Myocyte (in vitro differentiated cells): Measurements from ENCODE around the gene IL10RA. TPM values are rescaled to one million over a fixed set of nuclear protein-coding genes. Genes with fewer than 3 reads are reported as not detected.

Source experiments
- DNase-seq: peaks from one replicate; pipeline ENCODE4 v3.0.0-alpha.2; 2012; ENCODE audit warnings: low read depth
- total RNA-seq: library from RNA; depleted of rRNA; stranded (reverse); fragments of >200 nt; gene quantifications from 2 replicates; pipeline ENCODE4 v1.2.3, GENCODE V29; 2014

Gene IL10RA
- total RNA-seq, 1 donor from 2014 or later = not detected

DNA sequence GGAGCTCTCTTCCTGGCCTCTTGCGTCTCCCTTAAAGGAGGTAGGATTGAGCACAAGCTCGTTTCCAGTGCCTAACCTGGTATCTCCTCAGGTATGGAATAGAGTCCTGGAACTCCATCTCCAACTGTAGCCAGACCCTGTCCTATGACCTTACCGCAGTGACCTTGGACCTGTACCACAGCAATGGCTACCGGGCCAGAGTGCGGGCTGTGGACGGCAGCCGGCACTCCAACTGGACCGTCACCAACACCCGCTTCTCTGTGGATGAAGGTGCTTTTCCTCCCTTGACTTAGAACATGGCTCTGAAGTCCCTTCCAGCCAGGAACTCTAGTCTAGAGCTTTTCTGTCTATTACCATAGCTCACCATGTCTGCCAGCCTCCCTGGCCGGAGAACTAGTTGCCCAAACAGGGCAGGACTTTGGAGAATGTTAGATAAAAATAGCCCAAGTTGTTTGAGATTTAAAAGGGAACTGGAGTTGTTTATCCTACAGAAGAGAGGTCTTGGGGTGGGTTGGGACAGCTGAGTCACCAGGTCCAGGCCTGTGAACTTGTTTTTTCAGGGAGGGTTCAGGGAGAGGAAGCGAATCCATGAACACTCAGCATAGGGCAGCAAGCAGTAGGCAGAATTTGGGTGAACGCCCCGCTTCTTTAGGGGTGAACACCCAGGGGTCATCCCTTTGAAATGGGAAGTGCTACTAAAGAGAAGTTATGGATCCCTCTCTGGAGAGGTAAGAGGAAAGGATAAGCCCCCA lies 3.3 kb downstream of the IL10RA start:
- DNase-seq = no peak

DNA sequence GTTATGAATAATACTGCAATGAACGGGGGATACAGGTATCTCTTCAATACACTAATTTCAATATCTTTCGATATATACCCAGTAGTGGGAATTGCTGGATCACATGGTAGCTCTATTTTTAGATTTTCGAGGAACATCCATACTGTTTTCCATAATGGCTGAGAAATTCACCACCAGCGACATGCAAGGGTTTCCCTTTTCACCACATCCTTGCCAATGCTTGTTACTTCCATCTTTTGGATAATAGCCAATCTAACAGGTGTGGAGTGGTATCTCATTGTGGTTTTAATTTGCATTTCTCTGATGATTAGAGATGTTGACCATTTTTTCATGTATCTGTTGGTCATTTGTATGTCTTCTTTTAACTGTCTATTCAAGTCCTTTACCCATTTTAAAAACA lies 5.9 kb downstream of the IL10RA start:
- DNase-seq = no peak

DNA sequence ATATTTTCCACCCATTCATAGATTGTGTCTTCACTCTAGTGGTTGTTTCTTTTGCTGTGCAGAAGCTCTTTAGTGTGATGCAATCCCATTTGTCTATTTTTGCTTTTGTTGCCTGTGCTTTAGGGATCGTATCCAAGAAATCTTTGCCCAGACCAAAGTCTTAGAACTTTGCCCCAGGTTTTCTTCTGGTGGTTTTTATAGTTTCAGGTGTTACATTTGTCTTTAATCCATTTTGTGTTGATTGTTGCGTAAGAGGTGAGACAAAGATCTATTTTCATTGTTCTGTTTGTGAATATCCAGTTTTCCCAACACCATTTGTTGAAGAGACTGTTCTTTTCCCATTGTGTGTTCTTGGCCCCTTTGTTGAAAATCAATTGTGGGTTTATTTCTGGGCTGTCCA lies 6.4 kb downstream of the IL10RA start:
- no peak for DNase-seq

DNA sequence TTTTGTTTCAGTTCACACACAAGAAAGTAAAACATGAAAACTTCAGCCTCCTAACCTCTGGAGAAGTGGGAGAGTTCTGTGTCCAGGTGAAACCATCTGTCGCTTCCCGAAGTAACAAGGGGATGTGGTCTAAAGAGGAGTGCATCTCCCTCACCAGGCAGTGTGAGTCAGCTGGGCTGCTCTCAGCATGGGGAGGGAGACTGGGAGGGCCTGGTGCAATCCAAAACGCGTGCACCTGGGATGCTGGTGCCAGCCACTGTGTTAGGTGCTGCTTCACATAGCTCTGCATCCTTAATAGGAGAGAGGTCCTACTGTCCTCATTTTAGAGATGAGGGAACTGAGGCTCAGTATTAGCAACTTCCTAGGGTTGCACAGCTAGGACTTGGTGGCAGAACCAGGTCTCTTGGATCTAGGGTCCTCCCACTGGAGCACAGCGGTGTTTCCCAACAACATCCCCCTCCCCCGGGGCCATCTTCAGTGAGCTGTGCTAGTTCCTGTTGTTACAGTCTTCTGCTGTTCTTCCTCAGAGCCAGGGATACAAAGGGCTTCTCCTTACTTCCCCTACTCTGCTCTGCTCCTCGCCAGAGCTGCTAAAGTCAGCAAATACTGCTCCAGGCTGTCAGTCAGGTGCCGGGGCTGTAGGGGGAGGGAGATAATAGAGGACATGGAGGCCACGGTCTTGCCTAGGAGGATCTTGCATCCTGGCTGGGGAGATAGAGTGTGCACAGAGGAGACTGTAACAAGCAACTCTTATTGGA lies 8.0 kb downstream of the IL10RA start:
- no peak for DNase-seq

DNA sequence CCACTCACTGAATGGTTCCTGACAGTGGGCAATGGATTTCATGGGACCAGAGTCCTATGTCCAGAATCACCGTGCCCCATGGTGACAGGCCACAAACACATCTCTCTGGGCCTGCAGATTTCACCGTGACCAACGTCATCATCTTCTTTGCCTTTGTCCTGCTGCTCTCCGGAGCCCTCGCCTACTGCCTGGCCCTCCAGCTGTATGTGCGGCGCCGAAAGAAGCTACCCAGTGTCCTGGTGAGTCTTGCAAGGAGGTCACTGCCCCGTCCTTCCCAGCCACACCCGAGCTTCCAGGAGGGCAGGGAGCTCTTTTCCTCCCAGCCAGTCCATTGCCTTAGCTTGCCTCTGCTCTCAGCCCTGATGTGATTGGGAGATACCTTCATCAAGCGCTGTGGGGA lies 9.3 kb downstream of the IL10RA start:
- no peak for DNase-seq

DNA sequence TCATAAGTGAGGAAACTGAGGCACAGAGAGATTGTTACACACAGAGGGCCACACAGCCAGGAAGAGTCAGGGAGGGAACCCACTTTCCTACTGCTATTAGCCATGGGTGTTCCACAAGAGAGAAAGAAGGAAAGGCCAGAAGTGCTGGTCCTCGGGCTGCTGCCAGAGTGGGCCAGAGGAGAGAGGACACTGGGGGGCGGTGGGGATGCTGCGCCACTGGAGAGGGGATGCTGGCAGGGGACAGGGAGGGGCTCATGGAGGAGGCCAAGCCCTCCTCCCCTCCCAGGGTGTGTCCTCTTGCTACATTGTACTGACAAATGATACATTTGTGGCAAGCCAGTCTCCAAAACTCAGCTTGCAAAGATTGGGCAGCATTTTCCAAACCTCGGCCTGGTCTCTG lies 9.9 kb downstream of the IL10RA start:
- DNase-seq = no peak

DNA sequence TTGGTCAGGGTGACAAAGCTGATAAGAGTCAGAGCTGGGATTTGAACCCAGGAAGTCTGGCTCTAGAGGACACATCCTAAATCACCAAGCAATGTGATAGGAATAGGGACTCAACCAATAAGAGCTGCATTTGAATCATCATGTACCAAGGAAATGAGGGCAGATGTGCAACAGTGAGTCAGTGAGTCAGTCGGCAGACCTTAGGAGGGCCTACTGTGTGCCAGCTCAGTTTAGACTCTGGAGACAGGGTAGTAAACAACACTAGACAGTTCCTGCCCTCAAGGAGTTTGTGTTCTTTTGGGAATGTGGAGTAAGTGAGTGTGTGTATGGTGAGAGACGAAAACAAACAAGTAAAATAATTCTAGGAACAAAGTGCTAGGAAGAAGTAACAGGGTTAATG lies 11.2 kb downstream of the IL10RA start:
- no peak for DNase-seq

DNA sequence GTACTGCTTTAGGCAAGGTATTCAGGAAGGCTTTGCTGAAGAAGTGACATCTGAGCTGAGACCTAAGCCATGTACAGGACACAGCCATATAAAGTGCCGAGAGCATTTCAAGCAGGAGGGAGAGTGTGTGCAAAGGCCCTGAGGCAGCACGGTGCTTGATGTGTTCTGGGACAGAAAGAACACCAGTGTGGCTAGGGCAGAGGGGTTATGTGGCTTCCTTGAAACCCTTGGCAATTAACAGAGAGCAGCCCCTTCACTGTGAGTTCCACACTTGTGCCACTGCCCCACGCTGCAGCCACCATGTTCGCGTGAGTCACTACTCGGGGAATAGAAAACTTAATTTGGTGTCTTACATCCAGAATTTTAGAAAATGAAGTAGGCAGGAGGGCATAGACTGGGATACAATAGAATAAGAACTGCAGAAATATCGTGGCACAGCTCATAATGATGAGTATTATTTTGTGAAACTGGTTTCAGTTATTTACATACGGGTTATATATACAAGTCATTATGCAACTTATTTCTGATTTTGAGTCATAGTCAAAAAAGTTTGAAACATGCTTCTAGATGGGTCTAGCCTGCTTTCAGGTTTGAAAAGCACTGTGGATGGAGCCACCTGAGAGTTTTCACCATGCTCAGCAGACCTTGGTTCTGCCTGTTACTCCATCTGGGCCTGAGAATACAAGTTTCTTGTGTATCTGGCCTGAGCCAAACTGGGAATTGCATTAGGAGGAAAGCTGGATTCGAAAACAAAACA lies 11.8 kb downstream of the IL10RA start:
- no peak for DNase-seq

DNA sequence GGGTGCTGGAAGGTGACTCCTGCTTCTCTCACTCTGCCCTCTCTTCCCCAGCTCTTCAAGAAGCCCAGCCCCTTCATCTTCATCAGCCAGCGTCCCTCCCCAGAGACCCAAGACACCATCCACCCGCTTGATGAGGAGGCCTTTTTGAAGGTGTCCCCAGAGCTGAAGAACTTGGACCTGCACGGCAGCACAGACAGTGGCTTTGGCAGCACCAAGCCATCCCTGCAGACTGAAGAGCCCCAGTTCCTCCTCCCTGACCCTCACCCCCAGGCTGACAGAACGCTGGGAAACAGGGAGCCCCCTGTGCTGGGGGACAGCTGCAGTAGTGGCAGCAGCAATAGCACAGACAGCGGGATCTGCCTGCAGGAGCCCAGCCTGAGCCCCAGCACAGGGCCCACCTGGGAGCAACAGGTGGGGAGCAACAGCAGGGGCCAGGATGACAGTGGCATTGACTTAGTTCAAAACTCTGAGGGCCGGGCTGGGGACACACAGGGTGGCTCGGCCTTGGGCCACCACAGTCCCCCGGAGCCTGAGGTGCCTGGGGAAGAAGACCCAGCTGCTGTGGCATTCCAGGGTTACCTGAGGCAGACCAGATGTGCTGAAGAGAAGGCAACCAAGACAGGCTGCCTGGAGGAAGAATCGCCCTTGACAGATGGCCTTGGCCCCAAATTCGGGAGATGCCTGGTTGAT lies 12.6 kb downstream of the IL10RA start:
- DNase-seq = no peak

DNA sequence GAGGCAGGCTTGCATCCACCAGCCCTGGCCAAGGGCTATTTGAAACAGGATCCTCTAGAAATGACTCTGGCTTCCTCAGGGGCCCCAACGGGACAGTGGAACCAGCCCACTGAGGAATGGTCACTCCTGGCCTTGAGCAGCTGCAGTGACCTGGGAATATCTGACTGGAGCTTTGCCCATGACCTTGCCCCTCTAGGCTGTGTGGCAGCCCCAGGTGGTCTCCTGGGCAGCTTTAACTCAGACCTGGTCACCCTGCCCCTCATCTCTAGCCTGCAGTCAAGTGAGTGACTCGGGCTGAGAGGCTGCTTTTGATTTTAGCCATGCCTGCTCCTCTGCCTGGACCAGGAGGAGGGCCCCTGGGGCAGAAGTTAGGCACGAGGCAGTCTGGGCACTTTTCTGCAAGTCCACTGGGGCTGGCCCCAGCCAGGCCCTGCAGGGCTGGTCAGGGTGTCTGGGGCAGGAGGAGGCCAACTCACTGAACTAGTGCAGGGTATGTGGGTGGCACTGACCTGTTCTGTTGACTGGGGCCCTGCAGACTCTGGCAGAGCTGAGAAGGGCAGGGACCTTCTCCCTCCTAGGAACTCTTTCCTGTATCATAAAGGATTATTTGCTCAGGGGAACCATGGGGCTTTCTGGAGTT lies 13.3 kb downstream of the IL10RA start:
- no peak for DNase-seq

DNA sequence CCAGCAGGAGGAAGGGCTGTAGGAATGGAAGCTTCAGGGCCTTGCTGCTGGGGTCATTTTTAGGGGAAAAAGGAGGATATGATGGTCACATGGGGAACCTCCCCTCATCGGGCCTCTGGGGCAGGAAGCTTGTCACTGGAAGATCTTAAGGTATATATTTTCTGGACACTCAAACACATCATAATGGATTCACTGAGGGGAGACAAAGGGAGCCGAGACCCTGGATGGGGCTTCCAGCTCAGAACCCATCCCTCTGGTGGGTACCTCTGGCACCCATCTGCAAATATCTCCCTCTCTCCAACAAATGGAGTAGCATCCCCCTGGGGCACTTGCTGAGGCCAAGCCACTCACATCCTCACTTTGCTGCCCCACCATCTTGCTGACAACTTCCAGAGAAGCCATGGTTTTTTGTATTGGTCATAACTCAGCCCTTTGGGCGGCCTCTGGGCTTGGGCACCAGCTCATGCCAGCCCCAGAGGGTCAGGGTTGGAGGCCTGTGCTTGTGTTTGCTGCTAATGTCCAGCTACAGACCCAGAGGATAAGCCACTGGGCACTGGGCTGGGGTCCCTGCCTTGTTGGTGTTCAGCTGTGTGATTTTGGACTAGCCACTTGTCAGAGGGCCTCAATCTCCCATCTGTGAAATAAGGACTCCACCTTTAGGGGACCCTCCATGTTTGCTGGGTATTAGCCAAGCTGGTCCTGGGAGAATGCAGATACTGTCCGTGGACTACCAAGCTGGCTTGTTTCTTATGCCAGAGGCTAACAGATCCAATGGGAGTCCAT lies 14.1 kb downstream of the IL10RA start:
- no peak for DNase-seq

DNA sequence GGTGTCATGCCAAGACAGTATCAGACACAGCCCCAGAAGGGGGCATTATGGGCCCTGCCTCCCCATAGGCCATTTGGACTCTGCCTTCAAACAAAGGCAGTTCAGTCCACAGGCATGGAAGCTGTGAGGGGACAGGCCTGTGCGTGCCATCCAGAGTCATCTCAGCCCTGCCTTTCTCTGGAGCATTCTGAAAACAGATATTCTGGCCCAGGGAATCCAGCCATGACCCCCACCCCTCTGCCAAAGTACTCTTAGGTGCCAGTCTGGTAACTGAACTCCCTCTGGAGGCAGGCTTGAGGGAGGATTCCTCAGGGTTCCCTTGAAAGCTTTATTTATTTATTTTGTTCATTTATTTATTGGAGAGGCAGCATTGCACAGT lies 14.6 kb downstream of the IL10RA start:
- no peak for DNase-seq

DNA sequence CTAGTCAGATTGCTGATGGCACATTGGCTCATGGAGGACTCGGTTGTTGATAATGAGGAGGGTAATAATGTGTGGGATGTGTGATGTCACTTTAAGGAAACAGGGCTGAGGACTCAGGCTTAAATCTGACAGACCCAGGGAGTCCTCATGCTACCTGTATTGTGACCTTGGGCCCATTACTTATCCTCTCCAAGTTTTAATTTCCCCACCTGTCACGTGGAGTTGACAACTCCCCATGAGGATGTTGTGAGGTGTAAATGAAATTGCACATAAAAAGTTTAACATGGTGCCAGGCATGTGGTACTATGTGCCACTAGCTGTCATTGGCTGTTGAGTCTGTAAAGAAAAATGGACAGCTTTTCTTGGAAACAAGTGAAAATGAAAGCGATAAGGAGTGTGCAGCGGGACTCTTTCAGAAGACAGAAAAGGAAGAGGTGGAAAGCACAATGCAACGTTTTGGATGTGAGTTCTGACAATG lies 15.3 kb downstream of the IL10RA start:
- DNase-seq = no peak

DNA sequence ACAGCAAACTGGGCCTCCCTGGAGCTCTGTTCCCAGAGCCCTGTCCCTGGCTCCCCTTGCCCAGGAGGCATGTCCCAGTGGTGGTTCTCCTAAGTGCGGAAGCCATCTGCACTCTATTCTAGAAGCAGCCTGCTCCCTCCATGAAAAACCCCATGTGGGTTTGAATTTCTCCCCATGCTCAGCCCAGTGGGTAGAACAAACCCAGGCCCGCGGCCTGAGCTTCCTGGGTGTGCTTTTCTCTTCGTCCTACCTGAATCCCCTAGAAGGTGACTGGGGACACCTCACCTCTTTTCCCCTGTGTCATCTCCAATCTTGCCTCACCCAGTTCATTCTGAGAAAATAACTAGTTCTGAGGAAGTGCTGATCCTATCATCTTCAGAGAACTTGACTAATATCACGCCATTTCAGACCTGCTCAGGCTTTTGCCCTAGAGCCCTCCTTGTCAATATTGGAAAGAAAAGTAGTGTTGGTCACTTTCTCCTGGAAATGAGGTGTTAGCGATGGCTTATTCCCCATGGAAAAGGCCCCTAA lies 15.9 kb downstream of the IL10RA start:
- DNase-seq = no peak

DNA sequence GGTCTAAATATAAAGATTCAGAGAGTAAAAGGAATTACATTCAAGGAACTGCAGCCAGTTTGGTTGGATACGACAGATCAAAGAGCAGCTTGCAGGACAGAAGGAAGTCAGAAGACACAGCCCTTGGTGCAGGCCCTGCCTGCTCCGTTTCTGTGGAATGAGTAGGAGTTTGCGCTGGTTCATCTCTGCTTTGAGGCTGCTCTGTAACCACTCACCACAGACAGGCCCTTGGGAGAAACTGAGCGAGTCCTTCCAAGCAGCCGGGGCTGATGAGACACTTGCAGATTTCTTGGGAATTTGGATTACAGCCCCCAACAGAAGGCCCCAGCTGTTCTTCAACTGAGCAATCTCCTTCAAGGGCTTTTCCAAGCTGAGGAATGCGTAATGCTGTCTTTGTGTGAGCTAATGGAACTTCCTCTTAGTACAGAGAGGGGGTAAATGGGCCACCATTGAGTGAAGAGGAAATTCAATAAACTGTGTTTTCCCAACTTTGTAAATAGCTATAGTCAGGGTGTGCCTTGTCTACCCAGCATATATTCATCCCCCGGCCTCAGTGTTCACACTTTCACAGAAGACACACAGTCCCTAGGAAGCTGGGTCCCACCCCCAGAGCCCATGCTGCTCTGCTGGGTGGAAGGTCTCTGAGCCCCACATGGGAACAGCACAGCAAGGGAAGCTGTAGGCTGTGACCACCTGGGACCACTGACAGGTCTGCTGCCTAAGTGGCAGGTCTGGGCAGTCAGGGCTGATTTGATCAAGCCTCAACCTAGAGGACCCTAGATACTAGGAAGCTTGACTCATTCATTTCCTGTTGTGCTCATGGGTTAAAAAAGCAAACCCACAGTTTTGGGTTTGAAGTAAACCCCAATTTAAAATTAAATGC lies 16.6 kb downstream of the IL10RA start:
- no peak for DNase-seq

DNA sequence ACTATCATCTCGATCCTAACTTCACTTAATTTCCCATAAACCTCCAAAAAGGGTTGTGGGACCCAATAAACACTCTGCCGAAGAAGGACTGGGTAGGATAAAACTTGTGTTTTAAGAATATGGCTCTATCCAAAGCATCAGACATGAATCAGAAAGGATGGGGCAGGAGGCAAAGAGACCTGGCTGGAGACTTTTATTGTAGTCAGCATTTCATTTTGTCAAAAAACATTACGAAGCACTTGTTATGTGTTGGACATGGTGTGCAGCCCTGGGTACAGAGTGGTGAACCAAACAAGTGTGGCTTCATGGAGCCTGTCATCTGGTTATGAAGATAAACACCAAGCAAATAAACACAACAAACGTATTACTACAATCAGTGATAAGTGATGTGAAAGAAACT lies 17.3 kb downstream of the IL10RA start:
- no peak for DNase-seq

DNA sequence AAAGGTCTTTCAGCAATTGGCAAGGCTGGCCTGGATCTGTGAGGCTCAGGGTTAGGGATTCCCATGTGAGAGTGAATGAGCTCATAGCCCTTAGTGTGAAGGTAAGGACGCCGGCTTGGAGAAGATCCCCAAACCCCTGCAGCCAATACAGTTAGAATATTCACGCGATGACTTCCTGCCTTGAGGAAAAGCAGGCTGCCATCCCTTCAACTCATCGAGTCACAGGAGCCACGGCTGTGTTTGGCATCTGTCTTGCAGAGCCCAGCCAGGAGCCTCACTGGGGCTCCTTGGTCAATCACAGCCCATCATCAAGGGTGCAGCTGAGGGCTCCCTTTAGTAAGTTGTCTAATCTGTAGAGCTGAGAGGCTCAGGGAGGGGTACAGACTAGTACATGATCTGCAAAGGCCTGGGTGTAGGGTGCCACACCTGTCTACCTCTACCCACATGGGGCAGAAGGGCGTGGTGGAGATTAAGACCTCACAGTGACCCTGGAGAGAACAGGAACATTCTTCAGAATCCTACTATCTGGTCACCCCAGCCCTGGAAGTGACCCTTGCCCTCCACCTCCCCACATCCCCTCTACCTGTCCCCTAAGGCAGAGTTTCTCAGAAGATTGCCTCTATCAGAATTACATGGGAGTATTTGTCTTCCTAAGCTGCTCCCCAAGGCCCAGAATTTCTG lies 18.5 kb downstream of the IL10RA start:
- no peak for DNase-seq
